Stimulated activated CD4-positive, alpha-beta T cell treated with anti-CD3 and anti-CD28 coated beads, Interleukin-15, amount 100 ng/mL, for 48 hours (primary cell): ENCODE results near the gene EIF3I.
A peak's percentile ranks its signal among the peaks of the same experiment; 100 is the strongest.

ENCODE experiments used
- DNase-seq, 2 donors: peaks; one replicate each; pipeline ENCODE4 v3.0.0-alpha.2; 2020; ENCODE audit warnings: low read depth in 2 of 2

The EIF3I gene

GRCh38 chr1:32198237-32199042, 23.8 kb upstream of the EIF3I start:
- DNase-seq: no peak

- no peak for DNase-seq
These were observed 23.0 kb upstream of the EIF3I start for GRCh38 chr1:32199043-32199716.

- no peak for DNase-seq
These were observed 22.5 kb upstream of the EIF3I start for GRCh38 chr1:32199717-32200072.

DNA sequence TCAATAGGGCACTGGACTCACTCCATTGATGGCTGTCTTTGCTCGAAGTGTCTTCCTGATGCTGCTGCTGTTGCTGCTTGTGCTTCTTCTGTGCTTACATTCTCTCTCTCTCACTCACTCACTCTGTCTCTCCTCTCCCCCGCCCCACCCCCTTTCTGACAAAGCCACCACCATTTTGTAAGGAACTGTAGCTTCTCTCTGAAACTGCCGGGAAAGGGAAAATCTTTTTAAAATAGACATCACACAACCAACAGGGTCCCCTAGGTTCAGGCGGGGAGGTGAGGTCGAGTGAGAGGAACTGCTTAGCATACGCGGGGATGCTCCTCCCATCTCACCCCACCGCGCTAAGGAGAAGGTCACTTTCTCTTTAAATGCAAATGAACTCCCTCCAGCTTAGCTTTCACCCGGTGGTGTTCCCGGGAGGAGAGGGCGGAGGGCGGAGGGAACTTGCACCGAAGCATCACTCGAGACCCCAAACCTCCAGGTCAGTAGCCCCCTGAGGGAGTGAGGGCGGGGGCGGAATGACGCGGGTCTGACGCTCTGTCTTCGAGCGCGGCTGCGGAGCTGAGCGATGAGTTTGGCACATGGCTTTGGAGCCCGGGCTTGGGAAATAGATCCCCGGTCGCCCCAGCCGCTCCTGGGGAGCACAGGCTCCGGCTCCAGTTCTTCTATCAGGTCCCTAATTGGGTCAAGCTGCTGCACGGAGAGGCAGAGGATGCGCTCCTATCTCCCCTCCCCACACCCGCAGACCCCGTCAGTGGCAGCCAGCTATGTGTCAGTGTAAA, 21.8 kb upstream of the EIF3I start, which contains the start of gene CCDC28B:
Gene CCDC28B, plus strand, starts transcription at position 370 of the 785 bp plus-strand sequence. CDS start 1,341 bp downstream, outside the sequence.
- peak in 1 of 2 donors; percentile 27 for DNase-seq

DNA sequence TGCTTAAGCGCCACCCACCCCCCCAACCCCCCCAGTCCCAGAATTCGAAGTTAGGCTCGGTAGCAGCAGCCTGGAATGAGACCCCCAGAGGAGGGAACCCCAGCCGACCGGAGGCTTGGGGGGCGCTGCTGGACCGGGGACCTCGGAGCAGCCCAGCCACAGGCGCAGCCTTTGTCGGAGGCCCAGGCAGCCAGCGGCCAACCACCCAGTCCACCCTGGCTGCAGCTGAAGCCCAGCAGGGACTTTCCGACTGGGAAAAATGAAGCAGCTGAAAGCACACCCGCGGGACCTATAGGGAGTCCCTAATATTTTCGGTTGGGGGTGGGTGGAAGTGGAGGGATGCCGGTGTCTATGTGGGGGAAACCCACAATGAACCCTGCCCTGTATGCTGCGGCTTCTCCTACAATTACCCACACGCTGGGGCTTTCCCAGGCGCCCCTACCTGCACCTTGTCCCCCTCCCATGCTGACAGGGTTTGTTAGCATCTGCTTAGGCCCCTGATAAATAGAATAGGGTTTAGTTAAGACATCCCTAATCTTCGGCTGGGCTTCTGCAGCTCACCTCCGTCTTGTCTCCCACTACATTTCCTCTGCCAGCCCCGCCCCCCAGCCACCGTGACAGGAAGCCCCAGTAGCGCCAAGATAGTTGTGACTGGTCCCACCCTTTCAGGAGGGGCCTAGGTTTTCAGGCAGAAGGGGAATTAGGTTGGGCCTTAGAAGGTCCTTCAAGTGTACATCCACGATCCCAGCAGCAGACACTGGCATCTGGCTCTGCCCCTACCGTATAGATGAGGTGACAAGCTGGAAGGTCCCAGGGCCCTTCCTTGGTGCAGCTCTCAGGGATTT, 21.0 kb upstream of the EIF3I start:
- peak; percentile 48 to 71 for DNase-seq

DNA sequence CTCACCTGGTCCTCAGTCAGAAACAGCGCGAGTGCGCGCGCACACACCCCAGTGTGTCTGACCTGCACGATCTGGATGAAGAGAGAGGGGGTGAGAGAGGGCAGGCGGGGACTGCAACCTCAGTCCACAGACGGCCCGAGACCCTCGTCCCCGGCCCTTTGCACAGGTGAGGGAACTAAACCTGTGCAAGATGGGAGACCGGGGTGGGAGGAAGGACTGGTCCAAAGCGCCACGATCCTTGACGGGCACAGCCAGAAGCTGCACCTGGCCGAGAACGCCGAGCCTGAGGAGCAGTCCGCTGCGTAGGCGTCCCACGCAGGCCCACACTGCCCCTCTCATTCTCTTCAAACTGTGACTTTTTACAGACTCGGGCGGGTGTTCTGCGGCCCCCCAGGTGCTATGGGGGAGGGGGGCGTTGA, 17.3 kb upstream of the EIF3I start:
- no peak for DNase-seq

DNA sequence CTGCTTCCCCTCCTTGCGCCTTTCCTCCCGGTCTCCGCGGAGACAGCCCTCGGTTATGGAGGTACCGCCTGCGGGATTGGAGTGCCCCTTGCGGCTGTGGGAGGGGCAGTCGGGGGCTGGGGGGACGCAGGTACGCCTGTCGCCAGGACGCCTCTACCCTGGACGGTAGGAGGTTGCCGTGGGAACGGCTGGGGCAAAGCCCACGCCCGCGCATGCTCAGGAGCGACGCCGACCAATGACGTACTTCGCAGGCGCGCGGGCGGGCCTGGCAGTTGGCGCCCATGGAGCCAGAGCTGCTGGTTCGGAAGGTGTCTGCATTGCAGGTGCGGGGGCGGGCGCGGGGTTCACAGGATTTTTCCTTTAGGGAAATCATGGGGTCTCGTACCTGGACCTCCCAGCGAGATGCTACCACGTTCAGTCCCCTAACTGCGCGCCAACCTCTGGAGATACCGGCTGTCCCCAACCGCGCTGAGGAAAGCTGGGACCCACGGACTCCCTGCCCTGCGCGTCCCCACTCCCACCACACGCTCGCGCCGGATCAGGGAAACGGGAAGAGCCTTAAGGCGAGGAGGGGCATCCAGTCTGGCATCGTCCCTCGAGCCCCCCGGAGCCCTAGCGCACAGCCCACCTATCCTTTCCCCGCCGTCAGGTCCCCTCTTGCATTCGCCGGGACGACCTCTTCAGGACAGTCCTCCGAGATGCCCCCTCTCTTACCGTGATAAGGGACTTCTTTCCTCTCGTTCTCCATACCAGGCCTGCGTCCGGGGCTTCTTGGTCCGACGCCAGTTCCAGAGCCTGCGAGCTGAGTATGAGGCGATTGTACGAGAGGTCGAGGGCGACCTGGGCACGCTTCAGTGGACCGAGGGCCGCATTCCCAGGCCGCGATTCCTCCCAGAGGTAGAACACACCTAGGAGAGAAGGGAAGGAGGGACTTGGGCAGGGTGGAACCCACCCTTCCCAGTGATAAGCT, 16.5 kb upstream of the EIF3I start, which contains the start of gene IQCC:
Gene IQCC, plus strand, starts transcription at position 271 of the 970 bp plus-strand sequence. Its CDS starts 11 bp downstream, at position 282.
- peak; percentile 80 to 84 for DNase-seq

- DNase-seq: no peak
These were observed 13.7 kb upstream of the EIF3I start for GRCh38 chr1:32208469-32208868.

GRCh38 chr1:32208891-32209328, 13.3 kb upstream of the EIF3I start, which contains the start of gene DCDC2B:
Gene DCDC2B (plus strand): TSS chr1:32209089. CDS start chr1:32209094, 5 bp downstream.
- no peak for DNase-seq

- peak in 1 of 2 donors; percentile 39 for DNase-seq
These were observed 6.4 kb upstream of the EIF3I start for GRCh38 chr1:32215629-32216480.

DNA sequence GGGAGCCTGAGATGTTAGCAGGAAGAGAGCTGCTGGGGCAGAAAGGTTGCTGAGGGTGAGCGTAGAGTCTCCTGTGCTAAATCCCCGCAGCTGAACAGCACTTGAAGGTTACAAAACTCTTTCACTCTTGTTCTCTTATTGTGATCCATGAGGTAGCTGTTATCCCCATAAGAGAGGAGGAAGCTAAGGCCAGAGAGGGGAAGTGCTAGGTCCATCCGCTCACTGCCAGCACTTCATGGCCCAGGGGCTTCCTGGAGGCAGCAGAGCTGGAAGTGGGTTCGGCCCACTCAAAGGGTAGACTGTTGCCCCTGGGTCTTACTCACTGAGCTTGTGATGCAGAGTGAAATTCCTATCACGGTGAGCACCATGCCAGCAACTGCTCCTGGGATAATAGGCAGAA, 5.6 kb upstream of the EIF3I start:
- no peak for DNase-seq

GRCh38 chr1:32219022-32219421, 3.2 kb upstream of the EIF3I start:
- DNase-seq: no peak

DNA sequence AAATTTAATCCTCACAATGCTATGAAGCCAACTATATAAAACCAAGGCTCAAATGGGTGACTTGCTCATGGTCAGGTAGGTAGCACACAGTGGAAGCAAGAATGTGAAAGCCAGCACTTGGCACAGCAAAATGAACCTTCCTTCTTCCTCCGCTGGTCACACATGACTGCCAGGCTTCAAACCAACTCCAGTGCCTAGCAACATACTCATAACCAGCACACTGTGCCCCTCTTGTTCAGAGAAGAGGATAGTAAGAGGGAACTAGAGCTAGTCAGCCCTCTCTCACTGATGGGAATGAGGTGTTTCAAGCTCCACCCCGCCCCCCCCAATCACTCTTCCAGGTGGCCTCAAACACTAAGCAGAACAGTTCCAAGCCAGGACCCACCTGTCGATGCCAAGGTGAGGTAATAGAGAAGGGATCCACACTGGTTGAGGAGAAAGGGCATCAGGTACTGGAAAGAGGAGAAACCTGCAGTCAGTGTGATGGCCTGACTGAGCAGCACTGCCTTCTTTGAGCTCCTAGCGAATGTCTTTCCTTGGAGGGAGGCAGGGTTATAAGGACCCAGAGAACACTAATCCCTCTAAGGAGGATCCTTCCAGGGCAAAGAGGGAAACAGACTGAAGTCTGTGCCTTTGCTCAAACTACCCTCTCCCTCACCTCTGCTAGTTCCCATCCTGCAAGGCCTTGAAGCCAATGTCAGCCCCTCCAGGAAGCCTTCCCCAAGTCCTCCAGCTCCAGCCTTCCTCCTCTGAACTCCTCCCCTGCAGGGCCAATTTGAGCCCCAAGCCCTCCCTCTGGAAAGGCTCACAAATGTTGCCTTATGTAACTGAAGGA, 1.2 kb upstream of the EIF3I start:
- DNase-seq: no peak

DNA sequence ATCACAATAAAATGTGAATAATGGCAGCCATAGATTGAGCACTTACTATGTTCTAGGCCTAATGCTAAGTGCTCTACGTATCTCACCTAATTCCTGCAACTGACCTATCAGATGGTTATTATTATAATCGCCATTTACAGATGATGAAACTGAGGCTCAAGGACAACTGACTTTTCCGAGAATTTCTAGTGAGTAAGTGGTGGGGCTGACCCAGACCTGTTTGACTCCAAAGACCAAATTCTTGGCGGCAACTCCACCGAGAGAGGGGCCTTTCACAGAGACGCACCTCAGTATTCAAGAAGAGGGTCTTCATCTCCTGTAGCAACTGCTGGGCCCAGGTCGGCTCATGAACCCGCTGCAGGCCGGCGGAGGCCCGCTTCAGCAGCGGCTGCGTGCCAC, 627 bp upstream of the EIF3I start:
- DNase-seq: no peak

- DNase-seq: no peak
These were observed 1.5 kb downstream of the EIF3I start for GRCh38 chr1:32223683-32224082.

DNA sequence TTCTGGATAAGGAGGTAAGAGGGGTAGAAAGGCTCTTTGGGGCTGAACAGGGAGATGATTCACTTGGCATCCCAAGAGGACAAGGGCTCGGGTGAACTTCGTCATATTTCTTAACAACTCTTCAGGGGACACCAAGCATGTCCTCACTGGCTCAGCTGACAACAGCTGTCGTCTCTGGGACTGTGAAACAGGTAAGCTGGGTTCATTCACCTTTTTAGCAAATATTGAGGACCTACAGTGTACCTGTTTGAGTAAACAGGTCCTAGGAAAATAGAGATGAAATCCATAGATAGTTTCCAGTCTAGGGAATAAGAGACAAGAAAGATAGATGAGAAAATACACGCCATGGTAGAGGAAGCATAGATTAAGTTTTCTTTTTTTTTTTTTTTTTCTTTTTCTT, 2.1 kb downstream of the EIF3I start:
- DNase-seq: no peak

- no peak for DNase-seq
These were observed 6.6 kb downstream of the EIF3I start for GRCh38 chr1:32228771-32229170.

DNA sequence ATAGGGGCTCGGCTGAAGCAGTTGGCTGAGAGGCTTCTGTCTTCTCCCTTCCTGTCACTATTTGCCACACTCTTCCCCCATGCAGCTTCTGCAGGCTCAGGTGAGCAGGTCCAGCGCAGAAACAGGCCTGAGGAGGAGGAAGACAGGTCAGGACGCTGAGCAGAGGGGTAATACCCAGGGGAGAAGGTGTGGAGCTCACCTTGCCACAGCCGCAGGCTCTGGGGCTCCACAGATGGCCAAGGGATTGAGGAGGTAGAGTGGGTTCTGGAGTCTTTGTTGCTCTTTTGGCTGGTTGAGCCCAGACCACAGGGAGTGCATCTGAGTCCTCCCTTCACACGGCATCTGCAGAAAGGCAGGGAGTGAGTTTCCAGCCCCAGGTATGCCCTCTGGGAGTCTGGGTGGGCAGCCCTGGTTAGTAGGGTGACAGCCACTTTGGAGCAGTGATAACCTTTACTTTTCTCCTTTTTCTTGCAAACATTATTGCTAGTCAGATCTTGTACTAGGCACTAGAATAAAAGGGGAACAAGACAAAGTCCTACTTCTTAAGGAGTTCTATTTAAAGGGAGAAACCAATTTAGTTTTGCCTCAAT, 9.7 kb downstream of the EIF3I start:
- DNase-seq: no peak
